Fibroblast of skin of right biceps (primary cell): ENCODE data around the gene ZNF385B.

Source experiments
- DNase-seq: peaks from one replicate; pipeline ENCODE4 v3.0.0-alpha.2; 2013

The ZNF385B gene

DNA sequence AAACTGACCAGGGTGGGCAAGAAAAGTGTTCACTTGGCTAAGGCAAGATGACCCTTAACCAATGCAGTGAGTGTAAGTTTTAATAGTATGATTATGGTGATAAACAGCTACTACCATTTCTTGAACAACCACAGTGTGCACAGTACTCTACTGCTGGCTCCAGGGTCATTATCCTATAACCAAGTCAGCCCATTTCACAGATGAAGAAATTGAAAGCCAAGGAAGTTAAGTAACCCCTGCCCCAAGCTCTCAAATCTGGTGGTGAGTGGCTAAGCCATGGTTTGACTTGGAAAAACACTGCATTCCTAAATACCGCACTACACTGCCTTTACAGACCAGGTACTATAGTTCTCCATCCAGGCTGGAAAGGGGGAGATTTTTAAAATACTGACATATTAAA, 5.7 kb downstream of the ZNF385B start:
- no peak for DNase-seq

DNA sequence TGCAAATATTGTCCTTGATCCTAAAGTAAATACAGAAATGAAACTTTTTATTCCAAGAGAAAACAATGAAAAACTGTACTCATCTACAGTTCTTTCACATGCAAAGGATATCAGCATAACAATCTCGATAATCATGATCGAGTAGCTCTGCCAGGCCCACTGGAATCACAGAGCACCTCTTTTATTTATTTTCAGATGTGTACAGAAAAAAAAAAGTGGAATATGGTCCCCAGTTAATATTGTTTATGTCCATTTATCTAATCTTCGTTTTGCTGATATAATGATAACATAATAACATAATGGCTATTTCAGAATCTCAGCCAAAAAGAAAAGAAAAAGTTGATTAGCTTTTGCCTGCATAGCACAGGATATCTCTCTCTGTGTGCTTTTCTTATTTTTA, 6.5 kb downstream of the ZNF385B start:
- no peak for DNase-seq

DNA sequence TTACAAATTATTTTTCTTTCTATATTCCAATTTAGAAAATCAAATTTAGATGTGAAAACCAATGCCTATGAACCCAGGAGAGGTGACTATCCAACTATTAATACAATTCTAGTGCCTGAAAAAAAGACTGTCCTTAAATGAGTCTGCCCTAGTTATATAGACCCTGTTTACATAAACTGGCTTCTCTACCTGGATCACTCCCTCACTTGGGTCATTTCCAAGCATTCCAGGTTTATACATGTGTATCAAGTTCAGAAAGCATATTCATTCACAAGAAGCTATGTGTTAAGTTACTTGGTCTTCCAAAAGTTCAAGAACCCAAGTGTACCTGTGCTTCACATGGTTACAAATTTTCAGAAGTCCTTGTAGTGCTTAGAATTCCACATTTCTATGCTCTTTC, 8.3 kb downstream of the ZNF385B start:
- no peak for DNase-seq

DNA sequence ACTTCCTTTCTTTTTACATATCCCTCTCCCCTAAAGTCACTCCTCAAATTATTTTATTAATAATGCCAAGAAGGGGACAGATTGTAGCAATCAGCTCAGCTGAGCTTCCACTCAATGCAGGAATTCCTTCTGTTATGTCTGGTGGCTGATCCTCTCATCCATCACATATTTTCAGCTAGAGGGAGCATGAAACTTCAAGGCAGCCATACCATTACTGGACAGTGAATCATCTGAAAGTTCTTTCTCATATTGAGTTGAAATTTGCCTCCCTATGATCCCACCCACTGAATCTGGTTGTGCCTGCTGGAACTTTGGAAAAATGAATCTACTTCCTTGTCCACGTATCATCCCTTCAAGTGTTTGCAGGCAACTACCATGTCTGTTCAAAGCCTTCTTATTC, 11.2 kb downstream of the ZNF385B start:
- peak; percentile 69 for DNase-seq

DNA sequence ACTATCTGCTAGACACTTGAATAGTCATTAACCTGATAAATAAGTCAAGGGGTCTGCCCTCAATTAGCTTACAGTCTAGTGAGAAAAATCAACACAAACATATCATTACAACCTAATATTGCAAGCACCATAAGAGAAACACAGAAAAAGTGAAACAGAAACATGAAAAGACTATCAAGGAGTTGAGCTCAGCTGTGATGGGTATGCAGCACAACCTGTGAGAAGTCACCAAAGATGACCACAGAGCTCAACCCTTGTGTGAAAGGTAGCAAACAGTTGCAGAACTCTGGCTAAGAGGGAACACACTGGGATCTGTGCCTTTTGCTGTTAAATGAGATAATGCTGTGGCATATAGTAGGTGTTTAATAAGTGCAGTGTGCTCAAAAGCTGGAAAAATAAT, 11.7 kb downstream of the ZNF385B start:
- DNase-seq, result no peak

DNA sequence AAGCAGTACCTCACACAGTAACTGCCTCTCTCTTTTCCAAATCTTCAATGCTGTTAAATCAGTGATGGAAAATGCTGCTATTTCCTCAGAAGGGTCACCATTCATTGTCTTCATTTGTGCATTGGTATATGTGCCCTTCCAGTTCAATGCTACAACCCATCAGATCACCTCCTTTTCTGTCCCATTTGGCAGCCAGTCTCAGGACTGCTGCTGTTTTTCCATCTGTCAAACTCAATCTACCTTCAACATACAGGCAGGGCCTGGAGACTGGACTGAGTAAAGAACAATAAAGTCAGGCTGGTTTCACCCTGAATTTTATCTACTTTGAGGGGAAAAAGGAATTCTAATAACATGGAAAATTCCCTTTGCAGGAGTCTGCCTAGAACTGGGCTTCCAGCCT, 17.9 kb downstream of the ZNF385B start:
- DNase-seq, result no peak

DNA sequence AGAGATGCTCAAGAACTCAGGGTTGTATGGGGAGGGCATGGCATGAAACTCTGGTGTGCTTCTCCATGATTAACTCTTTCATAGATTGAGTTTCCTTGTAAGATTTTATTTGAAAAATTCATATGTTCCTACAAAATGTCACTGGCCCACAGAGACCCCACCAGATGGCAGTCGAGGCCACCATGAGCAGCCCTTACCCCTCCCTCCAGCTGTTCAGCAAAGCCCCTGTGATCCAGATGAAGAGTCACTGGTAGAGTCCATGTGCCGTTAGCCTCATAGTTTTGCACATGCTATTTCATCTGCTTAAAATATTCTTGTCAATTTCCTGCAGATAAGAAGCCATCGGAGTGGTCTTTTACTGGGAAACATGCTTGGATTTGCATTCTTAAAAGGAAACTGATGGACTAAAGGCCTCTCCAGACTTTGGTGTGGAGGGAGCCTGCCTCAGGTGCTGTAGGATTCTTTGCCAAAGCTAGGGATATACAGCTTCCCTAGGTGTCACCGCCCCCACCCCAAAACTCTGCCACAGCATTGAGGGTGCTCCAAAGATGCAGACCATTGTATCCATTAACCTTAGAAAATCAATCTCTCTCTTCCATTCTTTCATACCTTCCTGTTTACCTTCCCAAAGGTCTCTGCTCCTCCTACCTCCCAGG, 18.8 kb downstream of the ZNF385B start:
- peak; percentile 15 for DNase-seq

DNA sequence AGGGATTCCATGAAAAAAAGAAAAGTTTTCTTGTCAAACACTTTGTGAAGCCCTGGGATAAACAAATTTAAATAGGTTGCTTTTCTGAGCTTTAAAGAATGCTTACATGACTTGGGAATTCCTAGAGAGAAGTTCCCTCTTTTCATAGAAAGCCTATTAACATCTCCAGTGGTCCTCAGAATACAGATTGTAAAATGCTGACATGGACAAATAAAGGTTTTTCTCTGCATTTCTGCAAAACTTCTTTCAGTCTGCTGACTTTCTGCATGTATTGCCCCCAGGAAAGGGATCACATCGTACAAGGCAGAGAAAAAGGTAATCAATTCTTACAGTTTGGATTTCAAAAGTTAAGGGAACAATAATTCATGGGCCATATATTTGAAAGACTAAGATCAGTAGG, 20.6 kb downstream of the ZNF385B start:
- DNase-seq, result no peak

DNA sequence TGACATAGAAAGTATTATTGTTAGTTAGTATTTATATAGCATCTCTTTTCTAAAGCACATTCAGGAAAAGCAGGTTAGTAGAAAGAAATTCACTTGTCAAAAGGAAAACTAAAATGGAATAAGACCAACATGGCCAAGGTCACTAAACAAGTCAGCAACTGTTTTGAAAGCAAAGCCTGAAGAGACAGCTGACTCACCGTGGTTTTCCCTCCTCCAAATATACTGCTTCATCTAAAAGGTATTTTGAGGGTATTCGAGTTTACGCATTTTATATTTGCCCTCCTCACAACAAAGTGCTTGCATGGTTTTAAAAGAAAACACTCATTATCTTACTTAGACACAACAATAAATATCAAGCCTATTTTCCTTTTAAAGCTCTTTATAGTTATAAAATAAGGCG, 24.0 kb downstream of the ZNF385B start:
- peak; percentile 49 for DNase-seq

DNA sequence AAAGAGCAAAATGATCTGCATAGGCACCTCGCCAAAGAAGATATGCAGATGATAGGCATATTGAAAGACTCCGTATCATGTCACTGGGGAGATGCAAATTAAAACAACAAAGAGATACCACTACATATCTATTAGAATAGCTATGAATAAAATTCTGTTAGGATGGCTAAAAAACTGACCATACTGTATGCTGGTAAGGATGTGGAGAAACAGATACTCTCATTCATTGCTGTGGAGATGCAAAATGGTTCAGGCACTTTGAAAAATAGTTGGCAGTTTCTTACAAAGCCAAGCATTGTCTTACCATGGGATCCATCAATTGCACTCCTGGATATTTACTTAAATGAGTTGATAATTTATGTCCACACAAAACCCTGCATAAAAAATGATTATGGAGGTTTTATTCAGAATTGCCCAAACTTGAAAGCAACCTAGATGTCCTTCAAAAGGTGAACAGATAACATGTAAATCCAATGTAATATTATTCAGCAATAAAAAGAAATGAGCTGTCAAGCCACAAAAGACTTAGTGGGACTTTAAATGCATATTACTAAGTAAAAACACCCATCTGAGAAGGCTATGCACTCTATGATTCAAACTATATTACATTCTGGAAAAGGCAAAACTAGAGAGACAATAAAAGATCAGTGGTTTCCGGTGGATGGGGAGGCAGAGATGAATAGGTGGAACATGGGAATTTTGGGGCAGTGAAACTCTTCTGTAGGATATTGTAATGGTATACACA, 31.2 kb downstream of the ZNF385B start:
- DNase-seq, result no peak

DNA sequence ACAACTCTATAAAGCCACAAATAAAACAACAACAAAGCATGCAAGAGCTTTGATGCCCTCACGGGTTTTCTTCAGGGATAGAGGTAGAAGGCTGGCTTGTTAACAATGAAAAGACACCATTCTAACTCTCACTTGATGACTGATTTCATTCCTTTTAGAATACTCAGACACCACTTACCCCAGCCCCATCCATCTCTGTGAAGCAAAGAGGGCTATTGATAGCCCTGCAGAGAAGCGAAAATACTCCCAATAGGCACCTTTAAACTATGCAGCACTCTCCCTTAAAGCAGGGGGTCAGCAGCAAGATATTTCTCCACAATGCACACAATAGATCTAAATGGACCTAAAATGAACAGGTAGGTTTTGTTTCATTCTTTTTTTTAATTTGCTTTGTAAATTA, 35.1 kb downstream of the ZNF385B start:
- no peak for DNase-seq

DNA sequence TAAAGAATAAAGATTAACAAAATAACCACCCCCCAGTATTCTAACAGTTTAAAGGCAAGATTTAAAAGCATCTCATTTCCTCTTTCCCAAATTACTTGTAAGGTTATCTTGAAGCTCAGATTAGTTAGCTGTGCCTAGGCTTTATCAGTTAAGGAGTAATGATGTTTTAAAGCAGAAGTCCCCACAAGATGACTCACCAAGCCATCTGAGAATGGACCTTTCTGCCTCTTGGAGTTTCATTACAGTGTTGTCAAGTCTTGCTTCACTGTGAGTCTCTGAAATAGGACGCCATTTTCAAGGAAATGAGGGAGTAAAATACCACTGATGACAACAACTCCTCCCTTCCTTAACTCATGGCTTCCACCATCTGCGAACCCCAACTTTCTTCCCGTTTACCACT, 35.9 kb downstream of the ZNF385B start:
- no peak for DNase-seq

DNA sequence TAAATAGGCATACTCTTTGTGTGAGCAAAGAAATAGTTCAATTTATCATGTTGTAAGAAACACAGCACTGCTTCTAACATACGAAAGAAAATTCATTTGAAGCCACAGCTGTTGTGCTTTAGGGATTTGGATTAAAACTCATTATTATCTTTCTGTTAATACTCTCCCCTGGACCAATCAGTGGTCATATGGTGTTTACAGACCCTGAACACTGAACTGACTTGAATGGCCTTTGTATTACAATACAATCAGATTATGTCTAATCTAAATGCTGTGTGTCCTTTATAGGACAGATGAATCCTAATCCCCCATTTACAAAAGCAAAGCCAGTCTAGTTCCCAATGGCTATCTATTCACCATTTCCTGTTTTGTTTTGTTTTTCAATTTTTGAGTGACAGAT, 36.5 kb downstream of the ZNF385B start:
- DNase-seq, result no peak

DNA sequence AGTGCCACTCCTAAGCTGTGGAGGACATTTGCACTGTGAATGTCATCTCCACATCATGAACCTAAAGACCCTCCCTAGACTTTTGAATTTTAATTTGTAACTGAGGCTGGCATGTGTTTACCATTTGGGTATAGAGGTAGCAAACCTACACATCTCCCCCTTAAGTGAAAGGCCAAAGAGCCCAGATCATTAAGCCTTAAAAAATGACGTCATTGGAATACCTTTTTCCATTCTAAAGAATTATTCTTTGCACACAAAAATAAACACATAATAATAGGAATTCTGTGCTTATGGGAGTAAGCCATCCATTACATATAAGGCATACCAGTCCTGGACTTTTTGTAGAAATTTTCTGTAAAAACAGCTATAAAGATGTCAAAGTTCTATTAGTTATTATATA, 38.9 kb downstream of the ZNF385B start:
- no peak for DNase-seq

DNA sequence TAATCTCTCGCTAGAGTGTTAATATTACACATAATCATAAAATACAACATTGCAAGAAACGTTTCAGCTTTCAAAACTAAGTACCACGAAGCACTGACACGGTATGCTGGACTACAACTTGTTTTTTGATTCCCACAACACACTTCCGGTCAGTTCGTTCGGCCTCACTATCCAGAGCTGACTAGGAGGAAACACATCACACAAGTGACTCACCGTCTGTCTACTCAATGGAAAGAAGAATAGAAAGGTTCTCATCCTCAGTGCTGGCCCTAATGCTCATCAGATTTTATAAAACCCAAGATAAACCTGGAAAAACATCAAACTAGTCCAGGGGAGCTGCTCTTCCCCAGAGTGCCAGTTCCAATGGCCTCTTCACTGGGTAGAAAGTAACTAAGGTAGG, 42.9 kb downstream of the ZNF385B start:
- peak; percentile 5 for DNase-seq

DNA sequence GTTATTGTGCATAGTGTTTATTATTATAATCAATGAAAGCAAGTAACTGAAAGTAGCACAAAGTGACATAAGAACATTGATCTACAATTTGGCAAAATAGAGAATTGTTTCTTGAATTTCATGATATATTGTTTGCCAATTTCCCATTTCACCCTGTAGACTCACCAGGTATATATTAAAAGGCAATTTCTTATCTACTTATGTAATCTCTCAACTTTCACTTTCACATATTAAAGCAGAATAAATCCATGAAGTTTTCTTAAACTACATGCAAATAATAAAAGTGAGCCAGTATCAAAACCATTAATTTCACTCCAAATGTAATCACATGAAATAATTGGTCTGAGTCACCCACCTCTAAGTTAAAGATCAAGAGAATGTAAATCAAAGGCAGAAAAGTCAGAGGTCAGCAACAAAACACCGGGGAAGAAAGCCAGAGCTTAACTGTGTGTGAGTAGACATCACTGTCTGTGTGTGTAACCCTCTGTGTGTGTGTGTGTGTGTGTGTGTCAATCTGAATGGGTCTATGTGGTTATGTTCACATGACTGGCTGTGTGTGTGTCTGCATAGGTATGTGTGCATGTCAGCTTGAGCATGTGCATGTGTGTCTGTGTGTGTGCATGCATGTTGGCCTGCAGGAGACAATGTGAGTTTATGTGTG, 44.1 kb downstream of the ZNF385B start:
- DNase-seq, result no peak

DNA sequence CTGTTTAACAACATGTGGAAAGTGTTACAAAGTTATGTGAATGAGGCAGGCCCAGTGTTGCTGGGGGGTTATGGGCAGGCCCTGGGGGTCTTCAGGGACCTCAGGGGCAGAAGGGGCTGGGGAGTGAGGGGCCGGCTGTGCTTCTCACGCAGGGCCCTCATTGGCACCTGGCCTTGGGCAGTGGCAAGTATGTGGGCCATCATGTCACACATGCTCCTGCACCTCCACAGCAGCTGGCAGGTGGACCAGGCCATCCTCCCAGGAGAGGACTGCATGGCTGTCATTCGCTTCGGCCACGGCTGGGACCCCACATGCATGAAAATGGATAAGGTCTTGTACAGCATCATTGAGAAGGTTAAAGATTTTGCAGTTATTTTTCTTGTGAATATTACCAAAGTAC, 47.4 kb downstream of the ZNF385B start:
- no peak for DNase-seq

DNA sequence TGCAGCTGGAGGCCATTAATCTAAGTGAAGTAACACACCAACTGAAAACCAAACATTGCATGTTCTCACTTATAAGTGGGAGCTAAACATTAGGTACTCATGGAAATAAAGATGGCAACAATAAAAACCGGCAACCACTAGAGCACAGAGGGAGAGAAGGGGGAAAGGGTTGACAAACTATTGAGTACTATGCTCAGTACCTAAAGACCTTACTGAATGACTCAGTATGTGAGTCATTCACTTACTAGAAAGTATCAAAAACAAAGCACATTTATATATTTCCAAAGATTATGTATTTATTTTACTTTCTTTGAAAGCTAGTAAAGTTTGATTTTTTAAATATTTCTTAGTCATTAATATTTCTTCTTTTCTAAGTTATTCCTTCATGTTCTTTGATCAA, 48.9 kb downstream of the ZNF385B start:
- no peak for DNase-seq

DNA sequence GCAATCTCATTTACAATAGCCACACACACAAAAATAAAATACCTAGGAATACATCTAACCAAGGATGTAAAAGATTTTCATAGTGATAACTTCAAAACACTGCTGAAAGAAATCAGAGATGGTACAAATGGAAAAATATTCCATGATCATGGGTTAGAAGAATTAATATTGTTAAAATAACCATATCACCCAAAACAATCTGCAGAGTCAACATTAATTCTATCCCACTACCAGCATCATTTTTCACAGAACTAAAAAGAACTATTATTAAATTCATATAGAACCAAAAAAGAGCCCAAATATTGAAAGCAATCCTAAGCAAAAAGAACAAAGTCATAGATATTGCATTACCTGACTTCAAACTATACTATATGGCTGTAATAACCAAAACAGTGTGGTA, 50.4 kb downstream of the ZNF385B start:
- no peak for DNase-seq

DNA sequence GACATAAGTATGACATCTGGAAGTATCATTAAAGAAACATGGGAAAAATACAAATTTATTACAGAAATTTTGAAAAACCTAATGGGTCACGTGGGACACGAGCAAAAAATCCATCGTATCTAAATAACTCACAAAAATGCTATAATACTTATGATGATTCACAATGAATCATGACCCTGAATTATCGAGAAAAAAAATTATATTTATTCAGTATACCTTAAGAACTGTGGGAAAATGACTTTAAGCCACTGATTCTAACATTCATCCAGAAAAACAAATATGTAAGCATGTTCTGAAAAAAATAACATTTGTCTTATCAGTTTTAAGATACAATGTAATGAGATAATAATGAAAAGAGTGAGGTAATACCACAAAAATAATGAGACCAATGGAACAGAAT, 51.8 kb downstream of the ZNF385B start:
- no peak for DNase-seq

DNA sequence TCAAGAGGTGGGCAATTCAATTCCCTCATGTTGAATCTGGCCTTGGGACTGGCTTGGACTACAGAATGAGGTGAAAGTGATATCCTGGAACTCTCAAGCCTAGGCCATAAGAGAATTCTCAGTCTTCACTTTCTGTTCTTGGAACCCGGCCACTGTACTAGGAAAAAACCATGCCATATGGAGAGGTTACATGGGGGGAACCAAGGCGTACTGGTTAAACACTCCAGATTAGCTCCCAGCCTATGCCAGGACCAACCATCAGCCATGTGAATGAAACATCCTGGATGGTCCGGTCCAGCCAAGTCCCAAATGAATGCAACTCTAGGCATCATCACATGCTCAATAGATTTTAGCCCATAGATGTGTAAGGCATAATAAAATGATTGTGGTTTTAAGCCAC, 56.4 kb downstream of the ZNF385B start:
- no peak for DNase-seq

DNA sequence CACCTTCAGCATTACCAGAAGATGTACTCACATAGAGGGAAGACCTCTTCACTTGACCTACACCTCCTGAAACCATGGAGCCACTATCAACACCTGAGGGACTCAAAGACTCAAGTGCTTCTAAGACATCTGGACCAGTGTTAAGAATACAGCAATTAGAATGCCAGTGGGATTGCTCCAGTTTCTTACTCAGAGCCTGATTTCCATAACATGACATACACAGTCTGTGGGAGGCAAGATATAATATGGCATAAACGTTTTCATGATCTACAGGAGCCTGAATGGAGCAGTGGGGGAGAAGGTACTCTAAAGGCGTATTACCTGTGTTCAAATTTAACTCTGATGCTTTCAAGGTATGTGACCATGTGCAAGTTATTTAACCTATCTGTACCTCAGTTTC, 57.2 kb downstream of the ZNF385B start:
- DNase-seq, result no peak

DNA sequence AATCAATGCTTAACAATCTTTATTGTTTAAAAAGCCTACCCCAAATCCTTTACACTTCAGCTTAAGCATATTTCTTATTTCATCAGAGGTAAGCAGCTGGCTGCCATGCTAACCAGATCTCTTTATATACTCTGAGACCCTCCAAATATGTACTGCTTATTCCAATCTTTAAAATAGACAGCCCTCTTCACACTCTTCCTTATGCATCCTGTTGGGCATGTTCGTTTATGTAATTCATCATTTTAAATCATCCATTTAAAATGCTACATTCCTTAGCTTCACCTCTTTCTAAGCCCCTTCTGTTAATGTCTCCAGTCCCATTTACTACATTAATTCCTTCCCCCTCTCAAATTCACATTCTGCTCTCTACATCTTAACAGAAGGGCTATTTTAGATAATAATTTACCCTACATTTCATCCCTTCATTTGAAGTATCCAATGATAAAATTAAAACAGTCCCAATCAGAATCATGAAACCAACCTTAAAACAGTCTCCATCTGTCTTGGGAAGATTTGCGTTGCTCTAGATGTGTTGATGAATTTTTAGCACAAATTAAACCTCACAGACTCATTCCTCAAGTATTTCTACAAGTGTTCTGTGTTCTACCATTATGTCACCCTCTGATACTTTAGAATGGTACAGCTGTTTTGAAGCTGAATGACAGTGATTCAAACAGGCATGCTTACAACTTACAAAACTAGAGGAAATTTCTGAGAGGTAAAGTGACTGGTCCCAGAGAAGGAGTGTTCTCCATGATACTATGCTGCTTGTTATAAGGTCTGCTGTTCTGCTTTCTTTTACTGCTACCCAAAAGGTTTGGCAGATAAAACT, 59.1 kb downstream of the ZNF385B start:
- no peak for DNase-seq

DNA sequence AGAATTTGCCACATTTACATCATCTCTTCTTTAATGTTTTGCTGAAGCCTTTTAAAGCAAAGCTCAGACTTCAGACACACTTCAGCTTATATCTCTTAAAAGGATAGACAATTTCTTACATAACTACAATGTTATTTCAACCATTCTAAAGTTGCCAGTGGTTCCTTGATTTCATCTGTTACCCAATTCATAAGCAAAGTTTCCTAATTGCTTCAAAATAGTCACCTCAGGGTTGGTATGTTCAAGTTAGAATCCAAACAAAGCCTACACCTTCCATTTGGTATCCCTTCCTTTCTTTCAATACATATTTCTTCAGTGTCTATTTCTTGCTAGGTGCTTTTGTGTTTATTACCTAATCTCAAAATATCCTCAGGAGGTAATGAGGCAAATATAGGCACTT, 60.6 kb downstream of the ZNF385B start:
- DNase-seq, result no peak
